Measurements from ENCODE around the gene MCUB. TPM values are rescaled to one million over a fixed set of nuclear protein-coding genes. Genes with fewer than 3 reads are reported as not detected.

The MCUB gene
- total RNA-seq, 1 experiment from 2014 or later: 11.9 TPM

- no peak for DNase-seq (ENCODE audit: extremely low read depth, low read depth)
These were observed 162.3 kb downstream of the MCUB start for GRCh38 chr4:109722357-109722756.

DNA sequence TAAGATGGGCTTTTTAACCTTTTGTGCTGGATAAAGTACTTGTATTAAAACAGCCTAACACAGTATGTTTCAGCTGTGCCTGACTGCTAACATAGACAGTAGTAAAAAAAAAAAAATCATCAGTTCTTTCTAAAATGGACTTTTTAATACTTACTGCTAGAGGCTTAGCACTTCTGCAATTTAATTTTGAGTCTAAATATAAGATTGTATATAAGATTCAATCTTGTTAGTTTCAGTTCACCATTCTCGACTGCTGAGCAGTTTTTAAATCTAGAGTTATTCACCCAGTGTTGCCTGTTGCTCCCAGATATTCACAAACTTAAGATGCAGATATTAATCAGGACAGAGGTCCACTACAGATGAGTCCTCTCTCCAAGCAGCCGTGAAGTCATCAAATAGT, 163.1 kb downstream of the MCUB start:
- no peak for DNase-seq (ENCODE audit: extremely low read depth, low read depth)

- DNase-seq (ENCODE audit: extremely low read depth, low read depth): no peak
These were observed 168.3 kb downstream of the MCUB start for GRCh38 chr4:109728385-109728784.

- peak; percentile 9 for DNase-seq (ENCODE audit: extremely low read depth, low read depth)
These were observed 169.2 kb downstream of the MCUB start for GRCh38 chr4:109729117-109729717.

DNA sequence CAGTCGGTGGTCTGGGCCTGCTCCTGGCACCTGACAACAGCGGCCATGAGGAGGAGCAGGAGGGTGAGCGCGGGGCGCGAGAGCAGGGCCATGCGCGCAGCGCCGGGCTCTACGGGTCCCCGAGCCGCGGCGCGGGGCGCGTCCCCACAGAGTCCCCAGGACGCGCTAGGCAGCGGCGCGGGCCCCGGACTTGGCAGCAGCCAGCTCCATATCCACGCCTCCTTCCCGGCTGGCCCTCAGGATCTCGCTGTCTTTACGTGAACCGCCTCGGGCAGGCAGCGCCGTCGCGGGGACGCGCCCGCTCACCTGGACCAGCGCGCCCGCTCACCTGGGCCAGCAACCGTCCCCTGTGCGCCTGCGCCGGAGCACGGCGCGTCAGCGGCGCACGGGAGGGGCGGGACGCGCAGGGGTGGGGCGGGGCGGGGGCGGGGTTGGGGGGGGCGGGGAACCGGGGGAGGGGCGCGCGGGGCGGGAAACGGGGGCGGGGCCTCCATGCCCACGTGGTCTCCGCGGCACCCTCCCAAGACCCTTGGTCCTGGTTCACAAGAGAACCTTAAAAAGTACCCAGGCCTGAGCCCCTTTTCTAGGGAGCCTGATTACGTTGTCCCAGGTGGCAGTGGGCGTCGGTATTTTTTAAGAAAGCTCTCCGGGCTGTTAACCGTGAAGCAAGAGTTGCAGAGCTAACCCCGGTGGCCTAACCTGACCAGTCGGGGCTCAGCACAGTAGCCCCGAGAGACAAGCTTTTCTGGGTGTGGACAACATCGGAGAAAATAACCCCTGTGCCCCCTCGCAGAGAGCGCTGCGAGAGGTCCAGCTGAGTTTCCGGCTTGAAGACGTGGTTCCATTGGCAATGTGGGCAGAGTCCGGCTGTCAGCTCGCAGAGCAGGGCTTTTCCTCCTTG, 169.9 kb downstream of the MCUB start, which contains the start of gene PLA2G12A:
TSS of gene PLA2G12A (minus strand) at position 353 of the 901 bp plus-strand sequence. CDS start at position 92, 261 bp downstream.
- peak; percentile 31 for DNase-seq (ENCODE audit: extremely low read depth, low read depth)

DNA sequence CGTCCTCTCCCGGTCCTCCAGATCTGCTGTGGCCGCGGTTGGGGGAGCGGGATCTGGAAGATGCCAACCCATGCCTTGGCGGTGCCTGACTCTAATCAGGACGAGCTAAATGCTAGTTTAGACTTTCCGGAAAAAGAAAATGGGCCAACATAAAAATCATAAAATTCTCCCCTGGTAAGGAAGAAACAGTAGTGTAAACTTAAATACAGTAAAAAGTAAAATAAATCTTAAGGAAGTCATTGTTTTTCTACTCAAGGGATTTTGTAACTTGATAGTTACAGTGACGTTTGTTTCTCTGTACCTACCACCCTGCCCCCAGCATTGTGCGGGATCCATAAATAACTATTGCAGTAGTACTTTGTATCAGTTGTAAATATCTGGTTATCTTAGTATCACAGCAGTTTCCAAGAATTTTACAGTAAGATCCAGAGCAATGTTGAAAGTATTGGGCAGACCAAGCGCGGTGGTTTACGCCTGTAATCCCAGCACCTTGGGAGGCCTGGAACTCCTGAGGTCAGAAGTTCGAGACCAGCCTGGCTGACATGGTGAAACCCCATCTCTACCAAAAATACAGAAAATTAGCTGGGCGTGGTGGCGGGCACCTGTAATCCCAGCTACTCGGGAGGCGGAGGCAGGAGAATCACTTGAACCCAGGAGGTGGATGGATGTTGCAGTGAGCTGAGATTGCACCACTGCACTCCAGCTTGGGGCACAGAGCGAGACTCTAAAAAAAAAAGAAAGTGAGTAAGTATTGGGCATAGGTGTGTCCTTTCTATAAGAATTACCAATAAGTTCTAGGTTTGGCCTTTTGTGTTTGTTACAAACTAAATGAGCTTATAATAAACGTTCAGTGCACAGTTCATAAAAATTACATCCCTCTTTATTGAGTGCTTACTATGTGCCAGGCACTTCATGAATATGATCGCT, 170.8 kb downstream of the MCUB start:
- DNase-seq (ENCODE audit: extremely low read depth, low read depth): no peak

DNA sequence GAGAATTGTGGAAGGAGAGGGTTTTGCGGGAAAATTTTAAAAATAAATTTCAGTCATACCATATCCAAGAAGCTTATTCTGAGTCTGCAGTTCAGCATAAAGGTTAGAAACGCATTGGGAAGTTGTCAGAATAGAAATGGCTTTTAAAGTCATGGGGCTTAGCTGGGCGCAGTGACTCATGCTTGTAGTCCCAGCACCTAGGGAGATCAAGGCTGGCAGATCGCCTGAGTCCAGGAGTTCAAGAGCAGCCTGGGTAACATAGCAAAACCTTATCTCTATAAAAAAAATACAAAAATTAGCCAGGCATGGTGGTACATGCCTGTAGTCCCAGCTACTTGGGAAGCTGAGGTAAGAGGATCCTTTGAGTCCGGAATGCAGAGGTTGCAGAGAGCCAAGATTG, 173.7 kb downstream of the MCUB start:
- no peak for DNase-seq (ENCODE audit: extremely low read depth, low read depth)

DNA sequence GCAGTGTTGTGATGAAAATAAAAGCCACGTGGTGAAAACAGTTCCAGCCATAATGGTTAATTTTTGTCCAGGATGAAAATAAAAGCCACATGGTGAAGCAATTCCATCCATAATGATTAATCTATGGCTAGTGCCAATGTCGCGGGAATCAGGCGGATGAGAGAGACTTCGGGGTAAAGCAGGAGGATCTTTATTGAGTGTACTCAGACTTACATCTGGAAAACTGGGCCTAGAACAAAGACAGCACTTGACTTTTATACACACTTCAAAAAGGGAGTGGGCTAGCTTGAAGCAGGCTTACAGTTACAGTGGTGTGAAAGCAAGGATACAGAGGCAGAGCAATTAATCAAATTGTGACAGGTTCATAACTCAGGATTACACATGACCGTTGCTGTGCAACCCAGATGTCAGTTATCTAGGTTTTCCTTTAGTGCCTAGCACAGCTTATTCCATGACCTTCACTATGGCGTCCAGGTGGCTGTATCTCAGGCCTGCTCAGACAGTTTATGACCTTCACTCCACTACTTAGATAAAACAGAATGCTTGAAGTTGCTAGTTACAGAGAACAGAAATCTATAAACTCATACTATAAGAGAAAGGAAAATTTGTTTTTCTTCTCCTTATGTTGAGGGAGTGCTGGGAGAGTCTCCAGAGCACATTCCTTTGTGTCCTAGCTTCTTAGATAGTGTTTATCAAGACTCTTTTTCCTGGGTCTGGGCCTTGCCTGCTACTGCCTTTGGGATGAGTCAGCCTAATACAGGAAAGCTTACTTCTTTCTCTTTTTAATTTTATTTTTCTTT, 175.7 kb downstream of the MCUB start:
- DNase-seq (ENCODE audit: extremely low read depth, low read depth): no peak

Small RNAs within 50 kb of the gene (small RNA-seq; reads per million reads assigned to genes)
- gene HIGD1AP14: 0 to 0.18 reads per million in 2 experiments

Other genes with a start within 250 kb of the MCUB start
- 16.9 and 17.3 TPM in 2 replicates for gene SEC24B, start 126.4 kb upstream of the MCUB start, total RNA-seq (2014; rRNA removed; shearing (Covaris generic))
- 16.6 and 26.3 TPM in 2 replicates for gene CASP6, start 143.2 kb downstream of the MCUB start, total RNA-seq (2014; rRNA removed; shearing (Covaris generic))
- gene PLA2G12A, start 169.8 kb downstream of the MCUB start, total RNA-seq (2014; rRNA removed; shearing (Covaris generic)): 12.9 and 17.3 TPM in 2 replicates
- gene CFI, start 241.8 kb downstream of the MCUB start, total RNA-seq (2014; rRNA removed; shearing (Covaris generic)): not detected in 2 replicates

Measured in NCI-H460 (cell line).